GM12892 (cell line): ENCODE measurements around the gene DBF4B. TPM values are rescaled to one million over a fixed set of nuclear protein-coding genes. Genes with fewer than 3 reads are reported as not detected.
"Not testable (repeated sequence)": the region's sequence is repeated elsewhere in the genome, so short reads cannot be mapped to it uniquely, and the experiment has no call there.

Source experiments
- DNase-seq: peaks from one replicate; pipeline ENCODE4 v3.0.0; 2011; ENCODE audit not compliant: insufficient read length
- FAIRE-seq: peaks from 2 replicates; lab custom pipeline; 2011; peaks lifted over from hg19 to GRCh38; lab: Jason Lieb, UNC
- POLR2A ChIP-seq: IDR thresholded peaks from 2 replicates; pipeline ENCODE4 v1.6.1; 2011; ENCODE audit warnings: low read depth, low read length, control low read depth
- POLR2AphosphoS5 ChIP-seq: IDR thresholded peaks from 2 replicates; pipeline ENCODE4 v1.6.1; 2011; ENCODE audit warnings: low read depth, low read length, control low read depth
- TAF1 ChIP-seq: IDR thresholded peaks from 2 replicates; pipeline ENCODE4 v1.6.1; 2011; ENCODE audit warnings: low read depth, mild to moderate bottlenecking, control low read depth, low read length, borderline replicate concordance
- polyA plus RNA-seq: library from polyadenylated mRNA; unstranded; fragments of >200 nt; gene quantifications from one replicate; pipeline ENCODE4 v1.2.1, GENCODE V29; 2012; ENCODE audit warnings: missing spikeins, inconsistent platforms; ENCODE audit not compliant: missing spikeins

DBF4B gene
- polyA plus RNA-seq, result 8.3 TPM

- TF ChIP-seq POLR2A (peak; percentile 55; the same call in 1 of the 2 replicates), POLR2AphosphoS5 (peak; percentile 30; the same call in 1 of the 2 replicates), TAF1 (no peak; the same call in 1 of the 2 replicates)
- DNase-seq, result peak; percentile 79
- FAIRE-seq, result peak; percentile 92
Measured at GRCh38 chr17:44708401-44709263, at the start of gene DBF4B. Gene DBF4B (plus strand): TSS chr17:44708665. CDS start chr17:44708821, 156 bp downstream.

- TF ChIP-seq TAF1 (no peak), POLR2AphosphoS5 (no peak), POLR2A (no peak)
- FAIRE-seq, result no peak
Measured at GRCh38 chr17:44661835-44662234, 46.6 kb upstream of the DBF4B start.

GRCh38 chr17:44663095-44663494, 45.4 kb upstream of the DBF4B start:
- no peak for DNase-seq
- no peak for FAIRE-seq
- TF ChIP-seq POLR2AphosphoS5 (no peak), TAF1 (no peak), POLR2A (no peak)

More at GRCh38 chr17:44661835-44662234, 46.6 kb upstream of the DBF4B start:
- no peak for DNase-seq

GRCh38 chr17:44664867-44665266, 43.6 kb upstream of the DBF4B start:
- DNase-seq (no peak), FAIRE-seq (no peak)
- no peak for TF ChIP-seq TAF1

- TF ChIP-seq TAF1 (no peak), POLR2A (no peak), POLR2AphosphoS5 (no peak)
Measured at GRCh38 chr17:44666006-44666405, 42.5 kb upstream of the DBF4B start.

GRCh38 chr17:44672479-44673093, 35.9 kb upstream of the DBF4B start:
- DNase-seq (no peak), FAIRE-seq (no peak)
- no peak for TF ChIP-seq POLR2AphosphoS5
- no peak for TF ChIP-seq POLR2A
- TF ChIP-seq TAF1, result no peak

More at GRCh38 chr17:44666006-44666405, 42.5 kb upstream of the DBF4B start:
- FAIRE-seq (no peak), DNase-seq (no peak)

GRCh38 chr17:44673893-44674292, 34.6 kb upstream of the DBF4B start:
- TF ChIP-seq POLR2A (no peak), POLR2AphosphoS5 (no peak), TAF1 (no peak)
- FAIRE-seq (no peak), DNase-seq (no peak)

- DNase-seq (no peak), FAIRE-seq (no peak)
- no peak for TF ChIP-seq POLR2A
- no peak for TF ChIP-seq TAF1
- no peak for TF ChIP-seq POLR2AphosphoS5
Measured at GRCh38 chr17:44677136-44677535, 31.3 kb upstream of the DBF4B start.

GRCh38 chr17:44683303-44683702, 25.2 kb upstream of the DBF4B start:
- not testable (repeated sequence) for DNase-seq

GRCh38 chr17:44687756-44688155, 20.7 kb upstream of the DBF4B start:
- FAIRE-seq (no peak), DNase-seq (no peak)
- TF ChIP-seq POLR2AphosphoS5 (no peak), POLR2A (no peak), TAF1 (no peak)

More at GRCh38 chr17:44683303-44683702, 25.2 kb upstream of the DBF4B start:
- FAIRE-seq, result not testable (repeated sequence)

- FAIRE-seq (no peak), DNase-seq (no peak)
- no peak for TF ChIP-seq TAF1
- TF ChIP-seq POLR2AphosphoS5, result no peak
- no peak for TF ChIP-seq POLR2A
Measured at GRCh38 chr17:44688200-44688599, 20.3 kb upstream of the DBF4B start.

- TF ChIP-seq POLR2A (no peak), POLR2AphosphoS5 (no peak), TAF1 (no peak)
- FAIRE-seq (no peak), DNase-seq (no peak)
Measured at GRCh38 chr17:44688675-44689476, 19.6 kb upstream of the DBF4B start.
